Measurements from ENCODE around the gene FZD10.

The FZD10 gene

DNA sequence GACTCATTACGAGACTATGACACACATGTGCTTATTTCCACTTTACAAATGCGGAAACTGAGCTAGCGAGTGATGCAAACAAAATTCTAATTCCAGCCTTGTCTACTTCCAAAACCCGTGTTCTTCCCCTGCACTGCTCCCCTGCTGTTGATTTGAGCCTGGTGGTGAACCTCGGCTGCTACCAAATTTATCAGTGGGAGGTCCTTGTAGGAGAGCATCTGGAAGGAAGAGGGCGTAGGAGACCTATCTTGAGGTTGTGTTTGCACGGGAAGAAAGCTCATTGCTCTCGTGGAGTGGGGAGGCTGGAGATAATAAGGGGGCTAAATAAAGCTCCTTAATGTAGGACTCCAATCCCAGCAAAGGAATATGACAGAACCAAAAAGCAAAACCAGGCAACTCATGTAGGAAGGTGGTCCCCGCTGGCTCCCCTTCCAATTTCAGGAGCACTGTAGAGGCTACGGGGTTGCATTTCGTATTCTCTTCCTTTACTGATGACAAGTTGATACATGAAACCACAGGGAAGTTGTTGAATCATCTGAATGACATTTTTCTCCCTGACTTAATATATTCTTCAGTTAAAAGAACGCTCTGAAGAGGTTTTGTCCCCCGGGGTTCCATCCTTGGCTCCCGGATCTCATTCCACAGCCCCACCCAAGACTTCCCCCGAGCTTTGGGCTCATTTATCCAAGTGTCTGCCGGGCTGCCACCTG is 52.6 kb downstream of the FZD10 start:
- no peak for DNase-seq
